Measurements from ENCODE around the gene HSD17B7. TPM values are rescaled to one million over a fixed set of nuclear protein-coding genes. Genes with fewer than 3 reads are reported as not detected.

The HSD17B7 gene
- total RNA-seq, 1 experiment from 2014 or later, result 25.0 TPM

DNA sequence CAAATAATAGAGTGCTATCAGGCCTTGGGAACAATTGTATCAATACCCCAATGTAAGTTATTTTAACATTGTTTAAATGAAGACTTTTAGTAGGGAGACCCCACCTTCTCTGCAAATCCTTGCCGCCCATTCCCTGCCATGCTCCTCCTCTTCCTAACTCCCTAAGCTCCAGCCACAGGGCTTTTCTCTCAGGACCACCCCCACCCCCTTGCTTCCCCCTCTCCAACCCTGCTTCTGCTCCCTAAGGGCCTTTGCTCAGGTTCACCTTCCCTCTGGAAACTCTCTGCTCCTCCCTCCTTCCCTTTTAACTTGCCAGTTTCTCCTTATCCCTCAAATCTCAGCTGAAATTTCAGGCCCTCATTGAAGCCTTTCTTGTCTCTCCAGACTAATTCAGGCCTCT, 53.7 kb downstream of the HSD17B7 start:
- no peak overlapping the region for H3K4me3 Mint-ChIP-seq
- H3K9me3 Mint-ChIP-seq, result peaks cover 9% of the 10 kb centered on the region
- ATAC-seq (peak; percentile 57), DNase-seq (ENCODE audit: low spot score) (no peak)
- POLR2A ChIA-PET, result no interaction called here
- peaks cover 3% of the 10 kb centered on the region for H3K36me3 Mint-ChIP-seq
- CTCF ChIA-PET, result interaction anchor here (0.5 kb wide), 1 partner anchor 238 kb away, joined by 3 read pairs; no protein-coding TSS in a partner anchor
- no peaks in the 10 kb centered on the region for H3K4me1 Mint-ChIP-seq
- H3K27me3 Mint-ChIP-seq (ENCODE audit: low read depth), result no peaks in the 10 kb centered on the region; the same call in 1 of the 2 replicates
- H3K27ac Mint-ChIP-seq, result no peak overlapping the region
- TF ChIP-seq, protein P1, sequence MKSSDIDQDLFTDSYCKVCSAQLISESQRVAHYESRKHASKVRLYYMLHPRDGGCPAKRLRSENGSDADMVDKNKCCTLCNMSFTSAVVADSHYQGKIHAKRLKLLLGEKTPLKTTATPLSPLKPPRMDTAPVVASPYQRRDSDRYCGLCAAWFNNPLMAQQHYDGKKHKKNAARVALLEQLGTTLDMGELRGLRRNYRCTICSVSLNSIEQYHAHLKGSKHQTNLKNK (CRISPR knock-in tag; IDR thresholded peaks at IDR 0.05), result no peak

DNA sequence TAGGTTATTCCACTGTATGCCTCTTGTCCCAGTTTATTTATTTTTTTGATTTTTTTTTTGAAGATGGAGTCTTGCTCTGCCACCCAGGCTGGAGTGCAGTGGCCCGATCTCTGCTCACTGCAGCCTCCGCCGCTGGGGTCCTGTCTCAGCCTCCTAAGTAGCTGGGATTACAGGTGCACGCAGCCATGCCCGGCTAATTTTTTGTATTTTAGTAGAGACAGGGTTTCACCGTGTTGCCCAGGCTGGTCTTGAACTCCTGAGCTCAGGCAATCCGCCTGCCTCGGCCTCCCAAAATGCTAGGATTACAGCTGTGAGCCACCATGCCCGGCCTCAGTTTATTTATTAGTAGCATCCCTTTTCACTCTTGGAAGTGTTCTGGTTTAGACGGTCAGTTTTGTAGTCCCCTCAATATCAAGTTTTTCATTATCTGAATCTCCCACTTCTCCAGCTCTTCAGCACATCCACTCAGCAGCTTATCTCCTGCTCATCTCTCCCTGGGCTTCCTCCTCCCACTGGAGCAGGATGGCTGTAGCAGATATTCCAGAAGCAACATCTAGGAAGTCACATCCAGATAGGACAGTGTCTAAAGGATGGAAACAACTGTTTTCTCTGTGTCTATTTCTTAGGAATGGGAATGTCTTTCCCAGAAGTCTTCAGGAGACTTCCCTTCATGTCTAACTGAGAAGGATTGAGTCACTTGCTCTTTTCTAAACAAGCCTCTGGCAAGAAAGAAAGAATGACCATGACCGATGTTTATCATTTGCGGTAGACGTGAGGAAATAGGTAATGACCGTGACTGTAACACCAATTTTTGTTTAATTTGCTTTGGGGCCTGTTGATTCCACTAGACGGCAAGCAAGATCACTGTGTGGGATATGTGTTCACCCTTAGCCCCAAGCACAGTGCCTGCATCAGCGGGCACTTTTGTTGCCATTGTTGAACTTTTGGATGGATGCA, 56.0 kb downstream of the HSD17B7 start:
- DNase-seq (ENCODE audit: low spot score) (no peak), ATAC-seq (no peak)
- POLR2A ChIA-PET, result no interaction called here
- Mint-ChIP-seq H3K9me3 (peaks cover 12% of the 10 kb centered on the region), H3K4me3 (no peak overlapping the region), H3K4me1 (no peaks in the 10 kb centered on the region), H3K27me3 (ENCODE audit: low read depth) (no peaks in the 10 kb centered on the region; the same call in 1 of the 2 replicates), H3K36me3 (no peaks in the 10 kb centered on the region), H3K27ac (no peak overlapping the region)
- CTCF ChIA-PET, result interaction anchor here (1.0 to 2.0 kb wide), 3 partner anchors 24 to 223 kb away, joined by 4 to 6 read pairs (median 4); partner anchors contain the start of gene RGS4
- TF ChIP-seq, protein P2, sequence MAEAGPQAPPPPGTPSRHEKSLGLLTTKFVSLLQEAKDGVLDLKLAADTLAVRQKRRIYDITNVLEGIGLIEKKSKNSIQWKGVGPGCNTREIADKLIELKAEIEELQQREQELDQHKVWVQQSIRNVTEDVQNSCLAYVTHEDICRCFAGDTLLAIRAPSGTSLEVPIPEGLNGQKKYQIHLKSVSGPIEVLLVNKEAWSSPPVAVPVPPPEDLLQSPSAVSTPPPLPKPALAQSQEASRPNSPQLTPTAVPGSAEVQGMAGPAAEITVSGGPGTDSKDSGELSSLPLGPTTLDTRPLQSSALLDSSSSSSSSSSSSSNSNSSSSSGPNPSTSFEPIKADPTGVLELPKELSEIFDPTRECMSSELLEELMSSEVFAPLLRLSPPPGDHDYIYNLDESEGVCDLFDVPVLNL (CRISPR knock-in tag; IDR thresholded peaks at IDR 0.05; ENCODE audit: borderline replicate concordance, low read depth), result no peak
- no peak for TF ChIP-seq ZNF396 (CRISPR knock-in tag; IDR thresholded peaks at IDR 0.05; ENCODE audit: borderline replicate concordance)
- TF ChIP-seq, protein P3, sequence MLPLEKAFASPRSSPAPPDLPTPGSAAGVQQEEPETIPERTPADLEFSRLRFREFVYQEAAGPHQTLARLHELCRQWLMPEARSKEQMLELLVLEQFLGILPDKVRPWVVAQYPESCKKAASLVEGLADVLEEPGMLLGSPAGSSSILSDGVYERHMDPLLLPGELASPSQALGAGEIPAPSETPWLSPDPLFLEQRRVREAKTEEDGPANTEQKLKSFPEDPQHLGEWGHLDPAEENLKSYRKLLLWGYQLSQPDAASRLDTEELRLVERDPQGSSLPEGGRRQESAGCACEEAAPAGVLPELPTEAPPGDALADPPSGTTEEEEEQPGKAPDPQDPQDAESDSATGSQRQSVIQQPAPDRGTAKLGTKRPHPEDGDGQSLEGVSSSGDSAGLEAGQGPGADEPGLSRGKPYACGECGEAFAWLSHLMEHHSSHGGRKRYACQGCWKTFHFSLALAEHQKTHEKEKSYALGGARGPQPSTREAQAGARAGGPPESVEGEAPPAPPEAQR (CRISPR knock-in tag; IDR thresholded peaks at IDR 0.05), result no peak
- TF ChIP-seq, protein P4, sequence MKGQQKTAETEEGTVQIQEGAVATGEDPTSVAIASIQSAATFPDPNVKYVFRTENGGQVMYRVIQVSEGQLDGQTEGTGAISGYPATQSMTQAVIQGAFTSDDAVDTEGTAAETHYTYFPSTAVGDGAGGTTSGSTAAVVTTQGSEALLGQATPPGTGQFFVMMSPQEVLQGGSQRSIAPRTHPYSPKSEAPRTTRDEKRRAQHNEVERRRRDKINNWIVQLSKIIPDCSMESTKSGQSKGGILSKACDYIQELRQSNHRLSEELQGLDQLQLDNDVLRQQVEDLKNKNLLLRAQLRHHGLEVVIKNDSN (CRISPR knock-in tag; IDR thresholded peaks at IDR 0.05), result no peak
- no peak for TF ChIP-seq NR3C1 (CRISPR knock-in tag; conservative IDR thresholded peaks at IDR 0.05; ENCODE audit: low read depth)
- no peak for TF ChIP-seq NFATC4 (CRISPR knock-in tag; IDR thresholded peaks at IDR 0.05)
- TF ChIP-seq EMX1 (CRISPR knock-in tag; IDR thresholded peaks at IDR 0.05), result no peak
- TF ChIP-seq, protein P5, sequence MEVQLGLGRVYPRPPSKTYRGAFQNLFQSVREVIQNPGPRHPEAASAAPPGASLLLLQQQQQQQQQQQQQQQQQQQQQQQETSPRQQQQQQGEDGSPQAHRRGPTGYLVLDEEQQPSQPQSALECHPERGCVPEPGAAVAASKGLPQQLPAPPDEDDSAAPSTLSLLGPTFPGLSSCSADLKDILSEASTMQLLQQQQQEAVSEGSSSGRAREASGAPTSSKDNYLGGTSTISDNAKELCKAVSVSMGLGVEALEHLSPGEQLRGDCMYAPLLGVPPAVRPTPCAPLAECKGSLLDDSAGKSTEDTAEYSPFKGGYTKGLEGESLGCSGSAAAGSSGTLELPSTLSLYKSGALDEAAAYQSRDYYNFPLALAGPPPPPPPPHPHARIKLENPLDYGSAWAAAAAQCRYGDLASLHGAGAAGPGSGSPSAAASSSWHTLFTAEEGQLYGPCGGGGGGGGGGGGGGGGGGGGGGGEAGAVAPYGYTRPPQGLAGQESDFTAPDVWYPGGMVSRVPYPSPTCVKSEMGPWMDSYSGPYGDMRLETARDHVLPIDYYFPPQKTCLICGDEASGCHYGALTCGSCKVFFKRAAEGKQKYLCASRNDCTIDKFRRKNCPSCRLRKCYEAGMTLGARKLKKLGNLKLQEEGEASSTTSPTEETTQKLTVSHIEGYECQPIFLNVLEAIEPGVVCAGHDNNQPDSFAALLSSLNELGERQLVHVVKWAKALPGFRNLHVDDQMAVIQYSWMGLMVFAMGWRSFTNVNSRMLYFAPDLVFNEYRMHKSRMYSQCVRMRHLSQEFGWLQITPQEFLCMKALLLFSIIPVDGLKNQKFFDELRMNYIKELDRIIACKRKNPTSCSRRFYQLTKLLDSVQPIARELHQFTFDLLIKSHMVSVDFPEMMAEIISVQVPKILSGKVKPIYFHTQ (CRISPR knock-in tag; IDR thresholded peaks at IDR 0.05), result no peak
- no peak for TF ChIP-seq GABPB1 (CRISPR knock-in tag; IDR thresholded peaks at IDR 0.05)
- no peak for TF ChIP-seq RORB (CRISPR knock-in tag; IDR thresholded peaks at IDR 0.05)
- no peak for TF ChIP-seq SMAD4 (CRISPR knock-in tag; IDR thresholded peaks at IDR 0.05)

DNA sequence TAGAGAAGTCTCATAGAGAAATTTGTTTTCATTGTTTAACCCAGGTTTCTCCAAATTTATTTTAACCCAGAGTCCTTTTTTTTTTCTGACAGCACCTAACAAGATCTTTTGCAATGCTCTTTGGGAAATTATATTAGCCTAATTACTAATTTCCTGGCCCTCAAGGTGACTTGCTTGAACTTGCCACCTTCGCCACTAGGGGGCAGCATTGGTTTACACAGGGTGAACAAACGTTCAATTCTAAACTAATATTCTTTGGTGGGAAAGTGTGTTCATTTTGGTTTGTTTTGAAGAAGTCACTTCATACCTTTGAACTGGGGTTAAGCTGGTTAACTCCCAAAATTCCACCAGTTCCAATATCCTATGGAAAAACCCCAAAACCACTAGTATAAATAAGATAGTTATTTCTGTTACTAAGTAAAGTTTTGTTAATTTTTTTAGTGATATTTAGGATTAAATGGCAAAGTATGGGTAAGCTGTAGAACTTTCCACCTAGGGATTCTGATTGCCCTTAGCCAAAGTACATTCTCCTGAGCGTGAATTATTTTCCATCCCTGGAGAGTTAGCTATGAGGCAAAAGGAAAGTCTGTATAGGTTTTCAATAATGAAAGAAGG, 57.4 kb downstream of the HSD17B7 start:
- no peak overlapping the region for H3K4me3 Mint-ChIP-seq
- ChIA-PET CTCF (interaction anchor here (0.7 to 2.2 kb wide), 11 partner anchors 13 to 474 kb away, joined by 3 to 13 read pairs (median 4); partner anchors contain the start of genes CCDC190, NUF2 and RGS4), POLR2A (no interaction called here)
- H3K9me3 Mint-ChIP-seq, result peaks cover 8% of the 10 kb centered on the region
- no peaks in the 10 kb centered on the region; the same call in 1 of the 2 replicates for H3K27me3 Mint-ChIP-seq (ENCODE audit: low read depth)
- H3K4me1 Mint-ChIP-seq, result no peaks in the 10 kb centered on the region
- no peaks in the 10 kb centered on the region for H3K36me3 Mint-ChIP-seq
- peak; percentile 47 for ATAC-seq
- DNase-seq (ENCODE audit: low spot score), result peak; percentile 86
- TF ChIP-seq, protein P6, sequence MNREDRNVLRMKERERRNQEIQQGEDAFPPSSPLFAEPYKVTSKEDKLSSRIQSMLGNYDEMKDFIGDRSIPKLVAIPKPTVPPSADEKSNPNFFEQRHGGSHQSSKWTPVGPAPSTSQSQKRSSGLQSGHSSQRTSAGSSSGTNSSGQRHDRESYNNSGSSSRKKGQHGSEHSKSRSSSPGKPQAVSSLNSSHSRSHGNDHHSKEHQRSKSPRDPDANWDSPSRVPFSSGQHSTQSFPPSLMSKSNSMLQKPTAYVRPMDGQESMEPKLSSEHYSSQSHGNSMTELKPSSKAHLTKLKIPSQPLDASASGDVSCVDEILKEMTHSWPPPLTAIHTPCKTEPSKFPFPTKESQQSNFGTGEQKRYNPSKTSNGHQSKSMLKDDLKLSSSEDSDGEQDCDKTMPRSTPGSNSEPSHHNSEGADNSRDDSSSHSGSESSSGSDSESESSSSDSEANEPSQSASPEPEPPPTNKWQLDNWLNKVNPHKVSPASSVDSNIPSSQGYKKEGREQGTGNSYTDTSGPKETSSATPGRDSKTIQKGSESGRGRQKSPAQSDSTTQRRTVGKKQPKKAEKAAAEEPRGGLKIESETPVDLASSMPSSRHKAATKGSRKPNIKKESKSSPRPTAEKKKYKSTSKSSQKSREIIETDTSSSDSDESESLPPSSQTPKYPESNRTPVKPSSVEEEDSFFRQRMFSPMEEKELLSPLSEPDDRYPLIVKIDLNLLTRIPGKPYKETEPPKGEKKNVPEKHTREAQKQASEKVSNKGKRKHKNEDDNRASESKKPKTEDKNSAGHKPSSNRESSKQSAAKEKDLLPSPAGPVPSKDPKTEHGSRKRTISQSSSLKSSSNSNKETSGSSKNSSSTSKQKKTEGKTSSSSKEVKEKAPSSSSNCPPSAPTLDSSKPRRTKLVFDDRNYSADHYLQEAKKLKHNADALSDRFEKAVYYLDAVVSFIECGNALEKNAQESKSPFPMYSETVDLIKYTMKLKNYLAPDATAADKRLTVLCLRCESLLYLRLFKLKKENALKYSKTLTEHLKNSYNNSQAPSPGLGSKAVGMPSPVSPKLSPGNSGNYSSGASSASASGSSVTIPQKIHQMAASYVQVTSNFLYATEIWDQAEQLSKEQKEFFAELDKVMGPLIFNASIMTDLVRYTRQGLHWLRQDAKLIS (CRISPR knock-in tag; IDR thresholded peaks at IDR 0.05; ENCODE audit: borderline replicate concordance), result no peak
- TF ChIP-seq, protein P7, sequence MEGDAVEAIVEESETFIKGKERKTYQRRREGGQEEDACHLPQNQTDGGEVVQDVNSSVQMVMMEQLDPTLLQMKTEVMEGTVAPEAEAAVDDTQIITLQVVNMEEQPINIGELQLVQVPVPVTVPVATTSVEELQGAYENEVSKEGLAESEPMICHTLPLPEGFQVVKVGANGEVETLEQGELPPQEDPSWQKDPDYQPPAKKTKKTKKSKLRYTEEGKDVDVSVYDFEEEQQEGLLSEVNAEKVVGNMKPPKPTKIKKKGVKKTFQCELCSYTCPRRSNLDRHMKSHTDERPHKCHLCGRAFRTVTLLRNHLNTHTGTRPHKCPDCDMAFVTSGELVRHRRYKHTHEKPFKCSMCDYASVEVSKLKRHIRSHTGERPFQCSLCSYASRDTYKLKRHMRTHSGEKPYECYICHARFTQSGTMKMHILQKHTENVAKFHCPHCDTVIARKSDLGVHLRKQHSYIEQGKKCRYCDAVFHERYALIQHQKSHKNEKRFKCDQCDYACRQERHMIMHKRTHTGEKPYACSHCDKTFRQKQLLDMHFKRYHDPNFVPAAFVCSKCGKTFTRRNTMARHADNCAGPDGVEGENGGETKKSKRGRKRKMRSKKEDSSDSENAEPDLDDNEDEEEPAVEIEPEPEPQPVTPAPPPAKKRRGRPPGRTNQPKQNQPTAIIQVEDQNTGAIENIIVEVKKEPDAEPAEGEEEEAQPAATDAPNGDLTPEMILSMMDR (IDR thresholded peaks at IDR 0.05), result peak; percentile 80; the same call in 1 of the 2 replicates
- H3K27ac Mint-ChIP-seq, result no peak overlapping the region

Data from WTC11 (cell line).